Measurements from ENCODE around the gene OPRL1.

The OPRL1 gene

GRCh38 chr20:64042054-64042781, 37.7 kb upstream of the OPRL1 start:
- DNase-seq, result no peak

GRCh38 chr20:64043768-64044167, 36.1 kb upstream of the OPRL1 start:
- no peak for DNase-seq

GRCh38 chr20:64044484-64045247, 35.2 kb upstream of the OPRL1 start:
- no peak for DNase-seq

GRCh38 chr20:64045346-64046011, 34.4 kb upstream of the OPRL1 start:
- no peak for DNase-seq

GRCh38 chr20:64047046-64047389, 32.9 kb upstream of the OPRL1 start:
- DNase-seq, result no peak

- no peak for DNase-seq
Observed at GRCh38 chr20:64047968-64048401, 31.9 kb upstream of the OPRL1 start.

GRCh38 chr20:64048402-64049044, 31.4 kb upstream of the OPRL1 start:
- DNase-seq, result no peak

- no peak for DNase-seq
Observed at GRCh38 chr20:64049060-64049877, 30.6 kb upstream of the OPRL1 start, which contains the start of gene SOX18. TSS of gene SOX18 (minus strand) at chr20:64049639. CDS start at chr20:64049516, 123 bp downstream.

- no peak for DNase-seq
Observed at GRCh38 chr20:64049878-64050260, 30.0 kb upstream of the OPRL1 start.

GRCh38 chr20:64050261-64051032, 29.4 kb upstream of the OPRL1 start:
- DNase-seq, result no peak

GRCh38 chr20:64051033-64051452, 28.8 kb upstream of the OPRL1 start:
- DNase-seq, result no peak

GRCh38 chr20:64051561-64052325, 28.1 kb upstream of the OPRL1 start:
- no peak for DNase-seq

- DNase-seq, result no peak
Observed at GRCh38 chr20:64052326-64052722, 27.6 kb upstream of the OPRL1 start.

GRCh38 chr20:64052987-64053840, 26.7 kb upstream of the OPRL1 start:
- no peak for DNase-seq

- DNase-seq, result no peak
Observed at GRCh38 chr20:64053841-64054661, 25.8 kb upstream of the OPRL1 start.

- DNase-seq, result no peak
Observed at GRCh38 chr20:64055396-64055892, 24.4 kb upstream of the OPRL1 start.

- DNase-seq, result no peak
Observed at GRCh38 chr20:64055893-64056638, 23.8 kb upstream of the OPRL1 start.

- no peak for DNase-seq
Observed at GRCh38 chr20:64056639-64056888, 23.3 kb upstream of the OPRL1 start.
